ENCODE data around the gene SHQ1.
A peak's percentile ranks its signal among the peaks of the same experiment; 100 is the strongest.
"Not testable (repeated sequence)": the region's sequence is repeated elsewhere in the genome, so short reads cannot be mapped to it uniquely, and the experiment has no call there.

SHQ1 gene

DNA sequence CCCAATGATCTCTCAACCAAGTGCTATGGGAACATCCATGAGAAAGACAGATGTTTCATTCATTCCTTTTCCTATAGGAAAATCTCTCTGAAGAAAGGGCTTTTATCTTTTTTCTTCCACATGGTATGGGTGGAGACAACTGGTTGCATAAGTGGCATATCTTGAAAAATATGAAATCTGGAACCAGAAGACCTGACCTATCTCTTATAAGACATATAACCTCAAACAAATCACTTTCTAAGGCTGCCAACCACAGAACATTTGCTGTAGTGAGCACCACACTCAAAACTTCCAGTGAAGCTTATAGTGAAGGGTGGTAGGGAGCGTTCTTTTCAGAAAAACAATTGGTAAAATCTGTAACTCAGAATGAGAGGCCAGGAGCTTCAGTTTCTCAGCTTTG lies 58.5 kb downstream of the SHQ1 start:
- DNase-seq: no peak
- no peaks in the 10 kb centered on the region for H3K36me3 ChIP-seq (ENCODE audit: control insufficient read depth, insufficient read depth, low read length)
- H3K4me1 ChIP-seq (ENCODE audit: control insufficient read depth, low read depth, low read length): peaks cover 1% of the 10 kb centered on the region
- H2BK15ac ChIP-seq (replicated peaks; ENCODE audit: low read depth): no peak overlapping the region
- H4K8ac ChIP-seq (ENCODE audit: low read depth, low read length): no peak overlapping the region
- H3K9ac ChIP-seq (ENCODE audit: low read length): no peak overlapping the region
- no CpG with 5 or more reads among the region's 1 CpG for WGBS (ENCODE audit: extremely low coverage, insufficient coverage, low lambda C conversion rate)
- no peaks in the 10 kb centered on the region for H3K79me2 ChIP-seq (ENCODE audit: control insufficient read depth, insufficient read depth, low read length)
- no peaks in the 10 kb centered on the region for H3K79me1 ChIP-seq (ENCODE audit: low read length)
- no peak overlapping the region for H3K18ac ChIP-seq (ENCODE audit: low read length)
- no peak overlapping the region for H2AK5ac ChIP-seq (ENCODE audit: low read length)
- H3K27ac ChIP-seq (ENCODE audit: low read depth, low read length): no peak overlapping the region
- no peak overlapping the region for H2BK5ac ChIP-seq (ENCODE audit: low read length)
- H3K56ac ChIP-seq (ENCODE audit: low read length): no peak overlapping the region
- no peak overlapping the region for H2BK120ac ChIP-seq (ENCODE audit: low read depth, low read length)
- no peak overlapping the region for H3K4ac ChIP-seq (ENCODE audit: low read depth, low read length)
- H3K4me3 ChIP-seq (ENCODE audit: low read length): no peak overlapping the region
- no peaks in the 10 kb centered on the region for H3K27me3 ChIP-seq (ENCODE audit: insufficient read depth, low read length, poor library complexity)
- H3K23ac ChIP-seq (ENCODE audit: low read length): no peak overlapping the region
- no peak overlapping the region for H3K4me2 ChIP-seq (ENCODE audit: low read length)
- no peak overlapping the region for H4K5ac ChIP-seq (ENCODE audit: low read length)

DNA sequence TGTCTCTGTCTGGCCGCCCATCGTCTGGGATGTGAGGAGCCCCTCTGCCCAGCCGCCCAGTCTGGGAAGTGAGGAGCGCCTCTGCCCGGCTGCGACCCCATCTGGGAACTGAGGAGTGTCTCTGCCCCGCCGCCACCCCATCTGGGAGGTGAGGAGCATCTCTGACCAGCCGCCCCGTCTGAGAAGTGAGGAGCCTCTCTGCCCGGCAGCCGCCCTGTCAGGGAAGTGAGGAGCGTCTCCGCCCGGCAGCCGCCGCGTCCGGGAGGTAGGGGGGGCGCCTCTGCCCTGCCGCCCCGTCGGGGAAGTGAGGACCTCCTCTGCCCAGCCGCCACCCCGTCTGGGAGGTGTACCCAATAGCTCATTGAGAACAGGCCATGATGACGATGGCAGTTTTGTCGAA lies 60.0 kb downstream of the SHQ1 start:
- H4K8ac ChIP-seq (ENCODE audit: low read depth, low read length); DNase-seq; H2BK15ac ChIP-seq (replicated peaks; ENCODE audit: low read depth); H3K23ac ChIP-seq (ENCODE audit: low read length); H2BK5ac ChIP-seq (ENCODE audit: low read length); H2AK5ac ChIP-seq (ENCODE audit: low read length); H3K79me1 ChIP-seq (ENCODE audit: low read length); H3K56ac ChIP-seq (ENCODE audit: low read length); H4K5ac ChIP-seq (ENCODE audit: low read length); H3K4me2 ChIP-seq (ENCODE audit: low read length); H3K4me1 ChIP-seq (ENCODE audit: control insufficient read depth, low read depth, low read length); H3K27ac ChIP-seq (ENCODE audit: low read depth, low read length); H3K79me2 ChIP-seq (ENCODE audit: control insufficient read depth, insufficient read depth, low read length); H2BK120ac ChIP-seq (ENCODE audit: low read depth, low read length); H3K18ac ChIP-seq (ENCODE audit: low read length); H3K9ac ChIP-seq (ENCODE audit: low read length); H3K36me3 ChIP-seq (ENCODE audit: control insufficient read depth, insufficient read depth, low read length); H3K27me3 ChIP-seq (ENCODE audit: insufficient read depth, low read length, poor library complexity); H3K4me3 ChIP-seq (ENCODE audit: low read length); H3K4ac ChIP-seq (ENCODE audit: low read depth, low read length): not testable (repeated sequence)
- no CpG with 5 or more reads among the region's 27 CpGs for WGBS (ENCODE audit: extremely low coverage, insufficient coverage, low lambda C conversion rate)

- no peak for DNase-seq
- Histone ChIP-seq H2BK5ac (ENCODE audit: low read length) (no peak overlapping the region), H4K5ac (ENCODE audit: low read length) (no peak overlapping the region), H3K23ac (ENCODE audit: low read length) (no peak overlapping the region), H2BK15ac (replicated peaks; ENCODE audit: low read depth) (no peak overlapping the region), H3K27ac (ENCODE audit: low read depth, low read length) (no peak overlapping the region), H3K79me1 (ENCODE audit: low read length) (no peaks in the 10 kb centered on the region), H3K4me2 (ENCODE audit: low read length) (no peak overlapping the region), H2BK120ac (ENCODE audit: low read depth, low read length) (no peak overlapping the region), H3K4ac (ENCODE audit: low read depth, low read length) (no peak overlapping the region), H3K56ac (ENCODE audit: low read length) (no peak overlapping the region), H3K4me1 (ENCODE audit: control insufficient read depth, low read depth, low read length) (peaks cover 4% of the 10 kb centered on the region), H4K8ac (ENCODE audit: low read depth, low read length) (no peak overlapping the region), H3K9ac (ENCODE audit: low read length) (no peak overlapping the region), H3K4me3 (ENCODE audit: low read length) (no peak overlapping the region), H2AK5ac (ENCODE audit: low read length) (no peak overlapping the region), H3K27me3 (ENCODE audit: insufficient read depth, low read length, poor library complexity) (no peaks in the 10 kb centered on the region), H3K79me2 (ENCODE audit: control insufficient read depth, insufficient read depth, low read length) (no peaks in the 10 kb centered on the region), H3K18ac (ENCODE audit: low read length) (no peak overlapping the region), H3K36me3 (ENCODE audit: control insufficient read depth, insufficient read depth, low read length) (no peaks in the 10 kb centered on the region)
- no CpG with 5 or more reads among the region's 3 CpGs for WGBS (ENCODE audit: extremely low coverage, insufficient coverage, low lambda C conversion rate)
These were observed 61.6 kb downstream of the SHQ1 start for GRCh38 chr3:72786668-72787067.

- H3K18ac ChIP-seq (ENCODE audit: low read length): no peak overlapping the region
- no peak overlapping the region for H2BK15ac ChIP-seq (replicated peaks; ENCODE audit: low read depth)
- no peak overlapping the region for H3K4me2 ChIP-seq (ENCODE audit: low read length)
- H3K27me3 ChIP-seq (ENCODE audit: insufficient read depth, low read length, poor library complexity): no peaks in the 10 kb centered on the region
- no peak overlapping the region for H2AK5ac ChIP-seq (ENCODE audit: low read length)
- no peaks in the 10 kb centered on the region for H3K36me3 ChIP-seq (ENCODE audit: control insufficient read depth, insufficient read depth, low read length)
- H2BK5ac ChIP-seq (ENCODE audit: low read length): no peak overlapping the region
- peaks cover 4% of the 10 kb centered on the region for H3K4me1 ChIP-seq (ENCODE audit: control insufficient read depth, low read depth, low read length)
- no peaks in the 10 kb centered on the region for H3K79me2 ChIP-seq (ENCODE audit: control insufficient read depth, insufficient read depth, low read length)
- no peak overlapping the region for H2BK120ac ChIP-seq (ENCODE audit: low read depth, low read length)
- H3K4ac ChIP-seq (ENCODE audit: low read depth, low read length): no peak overlapping the region
- no peak overlapping the region for H4K5ac ChIP-seq (ENCODE audit: low read length)
- H3K79me1 ChIP-seq (ENCODE audit: low read length): no peaks in the 10 kb centered on the region
- H3K27ac ChIP-seq (ENCODE audit: low read depth, low read length): no peak overlapping the region
- H4K8ac ChIP-seq (ENCODE audit: low read depth, low read length): no peak overlapping the region
- H3K56ac ChIP-seq (ENCODE audit: low read length): no peak overlapping the region
- no peak overlapping the region for H3K4me3 ChIP-seq (ENCODE audit: low read length)
- peak; percentile 15 for DNase-seq
- H3K9ac ChIP-seq (ENCODE audit: low read length): no peak overlapping the region
- no CpG with 5 or more reads among the region's 1 CpG for WGBS (ENCODE audit: extremely low coverage, insufficient coverage, low lambda C conversion rate)
- H3K23ac ChIP-seq (ENCODE audit: low read length): no peak overlapping the region
These were observed 64.0 kb downstream of the SHQ1 start for GRCh38 chr3:72784226-72784625.

DNA sequence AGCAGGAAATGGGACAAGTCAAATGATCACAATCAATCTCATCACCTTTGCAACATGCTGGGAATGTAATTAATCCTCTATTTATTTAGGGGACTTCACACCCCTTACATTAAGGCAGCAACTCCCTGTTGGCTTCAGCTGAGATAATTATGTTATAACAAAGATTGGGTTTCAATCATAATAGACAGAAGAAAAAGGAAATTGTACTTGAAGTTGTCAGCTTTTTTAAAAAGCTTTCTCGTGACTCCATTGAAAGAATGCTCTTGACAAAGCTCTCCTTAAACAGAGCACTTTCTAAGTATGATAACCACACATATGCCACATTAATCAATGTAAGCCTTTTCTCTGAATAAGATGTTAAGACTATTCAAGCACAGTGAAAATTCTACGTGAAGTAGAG lies 65.7 kb downstream of the SHQ1 start:
- H3K27me3 ChIP-seq (ENCODE audit: insufficient read depth, low read length, poor library complexity): no peaks in the 10 kb centered on the region
- H2BK15ac ChIP-seq (replicated peaks; ENCODE audit: low read depth): no peak overlapping the region
- H4K5ac ChIP-seq (ENCODE audit: low read length): no peak overlapping the region
- H3K18ac ChIP-seq (ENCODE audit: low read length): no peak overlapping the region
- H3K4ac ChIP-seq (ENCODE audit: low read depth, low read length): no peak overlapping the region
- no peaks in the 10 kb centered on the region for H3K36me3 ChIP-seq (ENCODE audit: control insufficient read depth, insufficient read depth, low read length)
- H3K23ac ChIP-seq (ENCODE audit: low read length): no peak overlapping the region
- no peaks in the 10 kb centered on the region for H3K79me1 ChIP-seq (ENCODE audit: low read length)
- H3K4me1 ChIP-seq (ENCODE audit: control insufficient read depth, low read depth, low read length): peaks cover 4% of the 10 kb centered on the region
- no peak overlapping the region for H3K4me2 ChIP-seq (ENCODE audit: low read length)
- no CpG with 5 or more reads among the region's 2 CpGs for WGBS (ENCODE audit: extremely low coverage, insufficient coverage, low lambda C conversion rate)
- H2BK120ac ChIP-seq (ENCODE audit: low read depth, low read length): no peak overlapping the region
- peak; percentile 26 for DNase-seq
- no peak overlapping the region for H2AK5ac ChIP-seq (ENCODE audit: low read length)
- H4K8ac ChIP-seq (ENCODE audit: low read depth, low read length): no peak overlapping the region
- H3K56ac ChIP-seq (ENCODE audit: low read length): no peak overlapping the region
- no peak overlapping the region for H3K4me3 ChIP-seq (ENCODE audit: low read length)
- no peak overlapping the region for H2BK5ac ChIP-seq (ENCODE audit: low read length)
- no peak overlapping the region for H3K9ac ChIP-seq (ENCODE audit: low read length)
- no peaks in the 10 kb centered on the region for H3K79me2 ChIP-seq (ENCODE audit: control insufficient read depth, insufficient read depth, low read length)
- H3K27ac ChIP-seq (ENCODE audit: low read depth, low read length): no peak overlapping the region

DNA sequence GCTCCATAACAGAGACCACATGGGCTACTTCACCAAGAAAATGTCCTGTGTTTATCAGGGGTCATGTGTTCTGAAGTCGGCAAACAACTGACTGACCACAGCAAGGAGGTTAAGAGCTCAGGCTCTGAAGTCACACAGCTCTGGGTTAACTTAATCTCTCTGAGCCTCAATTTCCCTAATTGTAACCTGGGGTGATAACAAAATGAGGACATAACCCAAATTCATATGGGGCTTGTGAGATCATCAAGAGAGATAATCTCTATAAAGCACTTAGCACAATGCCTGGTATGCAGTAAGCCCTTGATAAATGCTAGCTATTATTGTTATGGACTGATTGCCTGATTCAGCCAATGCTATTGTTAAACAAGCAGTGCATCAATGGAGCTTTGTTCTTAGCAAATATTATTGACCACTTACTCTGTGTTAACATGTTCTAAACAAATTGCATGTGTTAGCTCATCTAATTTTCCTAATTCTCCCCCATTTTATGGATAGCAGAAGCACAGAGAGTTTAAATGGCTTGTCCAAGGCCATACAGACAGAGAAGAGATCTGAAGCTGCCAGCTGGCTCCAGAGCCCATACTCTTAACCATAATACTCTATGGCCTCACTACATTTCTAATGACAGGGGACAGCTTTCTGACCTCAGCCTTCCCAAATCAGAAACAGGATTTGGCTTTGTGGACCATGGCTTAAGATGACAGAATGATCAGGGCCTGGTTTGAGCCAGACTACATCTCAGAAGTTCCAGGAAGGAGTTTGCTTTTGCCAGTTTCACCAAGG lies 78.3 kb downstream of the SHQ1 start:
- Histone ChIP-seq H3K4me1 (ENCODE audit: control insufficient read depth, low read depth, low read length) (peaks cover 20% of the 10 kb centered on the region), H3K79me1 (ENCODE audit: low read length) (no peaks in the 10 kb centered on the region), H4K5ac (ENCODE audit: low read length) (no peak overlapping the region), H3K4me3 (ENCODE audit: low read length) (no peak overlapping the region), H3K4me2 (ENCODE audit: low read length) (no peak overlapping the region), H3K4ac (ENCODE audit: low read depth, low read length) (no peak overlapping the region), H3K18ac (ENCODE audit: low read length) (peak overlapping the region; percentile 18), H2BK120ac (ENCODE audit: low read depth, low read length) (peak overlapping the region; percentile 74), H3K56ac (ENCODE audit: low read length) (no peak overlapping the region), H4K8ac (ENCODE audit: low read depth, low read length) (no peak overlapping the region), H2BK5ac (ENCODE audit: low read length) (no peak overlapping the region), H3K79me2 (ENCODE audit: control insufficient read depth, insufficient read depth, low read length) (no peaks in the 10 kb centered on the region), H3K9ac (ENCODE audit: low read length) (no peak overlapping the region), H3K27me3 (ENCODE audit: insufficient read depth, low read length, poor library complexity) (no peaks in the 10 kb centered on the region), H2AK5ac (ENCODE audit: low read length) (no peak overlapping the region), H3K23ac (ENCODE audit: low read length) (no peak overlapping the region), H2BK15ac (replicated peaks; ENCODE audit: low read depth) (no peak overlapping the region), H3K36me3 (ENCODE audit: control insufficient read depth, insufficient read depth, low read length) (no peaks in the 10 kb centered on the region), H3K27ac (ENCODE audit: low read depth, low read length) (no peak overlapping the region)
- peak; percentile 87 for DNase-seq
- WGBS (ENCODE audit: extremely low coverage, insufficient coverage, low lambda C conversion rate): no CpG with 5 or more reads among the region's 1 CpG
